AG04450 (cell line): ENCODE data around the gene RELN. TPM values are rescaled to one million over a fixed set of nuclear protein-coding genes. Genes with fewer than 3 reads are reported as not detected.

Source experiments
- CTCF ChIA-PET: fragments of 300-600, 350-600 bp; formaldehyde crosslinking; extraction: SDS; loops from one replicate; lab custom pipeline; 2022; ENCODE audit warnings: antibody characterized with exemption, inconsistent platforms; lab: Charles Lee
- POLR2A ChIA-PET: fragments of 350-600 bp; formaldehyde crosslinking; extraction: SDS; loops from one replicate; lab custom pipeline; 2021; ENCODE audit warnings: antibody characterized with exemption, inconsistent platforms; lab: Yijun Ruan, JAX
- DNase-seq: peaks from one replicate; pipeline ENCODE4 v3.0.0-alpha.2; 2011; ENCODE audit warnings: low read depth, low spot score
- H3K27ac ChIP-seq: one replicate; pipeline ENCODE4 v1.5.1; 2012; ENCODE audit warnings: low read depth, low read length, control low read depth
- H3K27me3 ChIP-seq: one replicate; pipeline ENCODE4 v1.6.0; 2012; ENCODE audit warnings: low read length; ENCODE audit not compliant: control insufficient read depth, insufficient read depth
- H3K4me3 ChIP-seq: 2 replicates; pipeline ENCODE4 v1.5.1; 2011; ENCODE audit warnings: mild to moderate bottlenecking, low read depth, low read length, control low read depth
- H3K9me3 ChIP-seq: 2 replicates; pipeline ENCODE4 v1.5.1; 2012; ENCODE audit warnings: low read length; ENCODE audit not compliant: control insufficient read depth, insufficient read depth
- CTCF ChIP-seq: IDR thresholded peaks from 2 replicates; pipeline ENCODE4 v1.5.1; 2011; ENCODE audit warnings: low read depth, low read length, control low read depth, inconsistent platforms
- polyA plus RNA-seq: library from polyadenylated mRNA; depleted of rRNA; stranded (reverse); fragments of >200 nt; gene quantifications from 2 replicates; pipeline ENCODE4 v1.2.3, GENCODE V29; 2011

The RELN gene
- polyA plus RNA-seq, 1 experiment = 7.6 TPM

GRCh38 chr7:103727982-103728610 lies 261.4 kb downstream of the RELN start:
- no peaks in the 10 kb centered on the region for H3K27me3 ChIP-seq
- ChIA-PET POLR2A (no interaction called here), CTCF (no interaction called here)
- no peak overlapping the region for H3K27ac ChIP-seq
- no peak for TF ChIP-seq CTCF
- no peaks in the 10 kb centered on the region for H3K9me3 ChIP-seq
- H3K4me3 ChIP-seq = no peak overlapping the region
- no peak for DNase-seq

- no peaks in the 10 kb centered on the region for H3K9me3 ChIP-seq
- H3K27ac ChIP-seq = no peak overlapping the region
- CTCF ChIA-PET = no interaction called here
- DNase-seq = no peak
- no peaks in the 10 kb centered on the region for H3K27me3 ChIP-seq
- no peak overlapping the region for H3K4me3 ChIP-seq
- POLR2A ChIA-PET = no interaction called here
- TF ChIP-seq CTCF = no peak
Measured at GRCh38 chr7:103719070-103719469, 270.4 kb downstream of the RELN start.

DNA sequence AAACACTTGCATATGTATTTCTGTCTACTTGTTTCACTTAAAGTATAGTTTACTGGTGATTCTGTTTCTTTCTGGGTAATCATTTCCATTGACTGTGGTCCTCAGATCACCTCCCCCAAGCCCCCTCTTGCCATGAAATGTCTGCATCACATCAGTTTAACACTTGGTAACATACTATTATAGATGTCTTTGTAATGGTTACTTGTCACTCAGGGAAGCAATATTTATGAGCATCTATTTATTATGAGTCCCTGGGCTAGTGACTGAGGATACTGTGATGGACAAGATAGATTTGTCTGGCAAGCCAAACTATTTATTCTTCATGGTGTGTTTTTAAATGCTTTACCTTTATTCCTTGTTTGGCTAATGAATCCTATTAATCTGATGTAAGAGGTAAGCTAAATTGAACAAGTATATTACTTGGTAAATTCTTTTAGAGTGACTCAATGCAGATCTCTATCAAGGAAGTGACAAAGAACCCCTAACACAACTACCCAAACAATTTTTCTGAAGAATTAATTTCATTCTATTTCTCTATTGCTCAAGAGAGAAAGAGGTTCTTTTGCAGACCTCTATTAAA lies 270.9 kb downstream of the RELN start:
- Histone ChIP-seq H3K27ac (no peak overlapping the region), H3K27me3 (no peaks in the 10 kb centered on the region), H3K4me3 (no peak overlapping the region), H3K9me3 (no peaks in the 10 kb centered on the region)
- no peak for TF ChIP-seq CTCF
- POLR2A ChIA-PET = no interaction called here
- CTCF ChIA-PET = no interaction called here
- no peak for DNase-seq

GRCh38 chr7:103717574-103717973 lies 271.9 kb downstream of the RELN start:
- H3K9me3 ChIP-seq = no peaks in the 10 kb centered on the region
- no peaks in the 10 kb centered on the region for H3K27me3 ChIP-seq
- DNase-seq = no peak
- POLR2A ChIA-PET = no interaction called here
- H3K27ac ChIP-seq = no peak overlapping the region
- CTCF ChIA-PET = interaction anchor here (0.5 kb wide), 1 partner anchor 68 kb away, joined by 5 read pairs; no protein-coding TSS in a partner anchor
- TF ChIP-seq CTCF = no peak
- no peak overlapping the region for H3K4me3 ChIP-seq

DNA sequence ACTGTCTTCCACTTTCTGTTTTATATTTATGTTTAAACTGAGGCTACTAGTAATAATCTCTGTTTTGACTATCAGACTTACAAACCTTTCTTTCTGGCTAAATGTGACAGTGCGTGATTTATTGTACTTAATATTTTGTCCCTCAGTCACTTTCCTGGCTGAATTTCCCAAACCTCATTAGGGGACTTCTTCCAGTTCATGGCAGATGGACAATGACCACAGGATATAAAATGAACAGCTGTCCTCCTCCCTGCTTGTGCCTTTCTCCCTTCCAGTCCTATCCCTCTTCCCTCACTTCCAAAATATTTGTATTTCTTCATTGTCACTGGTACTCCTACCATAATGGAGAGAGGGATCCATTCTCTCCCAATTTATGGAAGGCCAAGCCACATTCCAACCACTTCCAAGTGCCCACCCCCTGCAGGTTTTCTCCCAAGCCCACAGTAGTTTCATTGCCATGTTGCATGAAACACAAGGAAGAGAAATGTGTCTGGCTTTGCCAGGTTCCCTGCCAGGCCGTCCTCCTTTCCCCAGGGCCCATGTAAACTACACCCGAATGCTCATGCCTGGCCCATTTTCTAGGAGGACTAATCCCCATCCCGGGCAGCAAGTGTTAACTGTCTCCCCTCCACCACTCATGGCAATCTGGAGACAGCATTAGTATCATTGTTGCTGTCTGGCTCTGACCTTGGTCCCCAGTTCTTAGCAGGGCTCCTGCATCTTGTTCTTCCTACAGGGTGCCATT lies 273.9 kb downstream of the RELN start:
- Histone ChIP-seq H3K4me3 (no peak overlapping the region), H3K27ac (no peak overlapping the region), H3K9me3 (no peaks in the 10 kb centered on the region), H3K27me3 (no peaks in the 10 kb centered on the region)
- no peak for DNase-seq
- ChIA-PET POLR2A (no interaction called here), CTCF (no interaction called here)
- no peak for TF ChIP-seq CTCF
